Smooth muscle cell (in vitro differentiated cells): ENCODE measurements around the gene SLC19A1. TPM values are rescaled to one million over a fixed set of nuclear protein-coding genes. Genes with fewer than 3 reads are reported as not detected.

ENCODE experiments used
- DNase-seq: peaks from one replicate; lab custom pipeline; 2025; ENCODE audit not compliant: unreplicated experiment; lab: John Stamatoyannopoulos, UW
- H2AFZ ChIP-seq: fragments of 200-600 bp; sonication (generic); 2 replicates; pipeline ENCODE4 v1.6.0; 2016; ENCODE audit warnings: antibody characterized with exemption, low read depth, mild to moderate bottlenecking
- H3F3A ChIP-seq: fragments of 200-600 bp; sonication (generic); 2 replicates; pipeline ENCODE4 v1.6.0; 2017; ENCODE audit warnings: antibody characterized with exemption, low read depth
- H3K27ac ChIP-seq: fragments of 200-600 bp; sonication (generic); 2 replicates; pipeline ENCODE4 v1.5.1; 2016; ENCODE audit warnings: low read depth, mild to moderate bottlenecking
- H3K27me3 ChIP-seq: fragments of 200-600 bp; sonication (generic); 2 replicates; pipeline ENCODE4 v1.6.1; 2016; ENCODE audit warnings: low read depth, mild to moderate bottlenecking
- H3K36me3 ChIP-seq: fragments of 200-600 bp; sonication (generic); 2 replicates; pipeline ENCODE4 v1.5.1; 2016; ENCODE audit warnings: low read depth
- H3K4me1 ChIP-seq: fragments of 200-600 bp; sonication (generic); 2 replicates; pipeline ENCODE4 v1.5.1; 2016; ENCODE audit warnings: low read depth
- H3K4me2 ChIP-seq: fragments of 200-600 bp; sonication (generic); 2 replicates; pipeline ENCODE4 v1.6.0; 2016; ENCODE audit warnings: mild to moderate bottlenecking
- H3K4me3 ChIP-seq: fragments of 200-600 bp; sonication (generic); 2 replicates; pipeline ENCODE4 v1.5.1; 2016; ENCODE audit warnings: mild to moderate bottlenecking
- H3K79me2 ChIP-seq: fragments of 200-600 bp; sonication (generic); 2 replicates; pipeline ENCODE4 v1.6.0; 2016; ENCODE audit warnings: low read depth, mild to moderate bottlenecking
- H3K9ac ChIP-seq: fragments of 200-600 bp; sonication (generic); 2 replicates; pipeline ENCODE4 v1.6.0; 2016; ENCODE audit warnings: low read depth
- H3K9me3 ChIP-seq: fragments of 200-600 bp; sonication (generic); replicated peaks from 2 replicates; pipeline ENCODE4 v1.5.1; 2016; ENCODE audit warnings: low read depth
- H4K20me1 ChIP-seq: fragments of 200-600 bp; sonication (generic); 2 replicates; pipeline ENCODE4 v1.6.0; 2016; ENCODE audit warnings: low read depth
- WGBS: methylation state at CpG from one replicate; pipeline ENCODE4 v1.1.7; 2016; ENCODE audit warnings: low lambda C conversion rate; 5-methylcytosine and 5-hydroxymethylcytosine counted together
- polyA plus RNA-seq: library from polyadenylated mRNA; unstranded; fragments of >200 nt; fragmentation: Nextera tagmentation; extraction: Ambion mirVana; gene quantifications from 2 replicates; pipeline ENCODE4 v1.2.1, GENCODE V29; 2016
- total RNA-seq: library from RNA; depleted of rRNA; stranded (reverse); fragments of >200 nt; gene quantifications from 2 replicates; pipeline ENCODE4 v1.2.3, GENCODE V29; 2014
- TF ChIP-seq, protein P1 (sequence below): fragments of 200-600 bp; sonication (generic); IDR thresholded peaks from 2 replicates; pipeline ENCODE4 v1.5.1; 2017; ENCODE audit warnings: borderline replicate concordance, mild to moderate bottlenecking, antibody characterized with exemption; ENCODE audit not compliant: insufficient read depth, poor library complexity, severe bottlenecking

Gene SLC19A1
- total and polyA plus RNA-seq, 2 experiments from 2014 or later: 2.3 to 33.2 TPM

DNA sequence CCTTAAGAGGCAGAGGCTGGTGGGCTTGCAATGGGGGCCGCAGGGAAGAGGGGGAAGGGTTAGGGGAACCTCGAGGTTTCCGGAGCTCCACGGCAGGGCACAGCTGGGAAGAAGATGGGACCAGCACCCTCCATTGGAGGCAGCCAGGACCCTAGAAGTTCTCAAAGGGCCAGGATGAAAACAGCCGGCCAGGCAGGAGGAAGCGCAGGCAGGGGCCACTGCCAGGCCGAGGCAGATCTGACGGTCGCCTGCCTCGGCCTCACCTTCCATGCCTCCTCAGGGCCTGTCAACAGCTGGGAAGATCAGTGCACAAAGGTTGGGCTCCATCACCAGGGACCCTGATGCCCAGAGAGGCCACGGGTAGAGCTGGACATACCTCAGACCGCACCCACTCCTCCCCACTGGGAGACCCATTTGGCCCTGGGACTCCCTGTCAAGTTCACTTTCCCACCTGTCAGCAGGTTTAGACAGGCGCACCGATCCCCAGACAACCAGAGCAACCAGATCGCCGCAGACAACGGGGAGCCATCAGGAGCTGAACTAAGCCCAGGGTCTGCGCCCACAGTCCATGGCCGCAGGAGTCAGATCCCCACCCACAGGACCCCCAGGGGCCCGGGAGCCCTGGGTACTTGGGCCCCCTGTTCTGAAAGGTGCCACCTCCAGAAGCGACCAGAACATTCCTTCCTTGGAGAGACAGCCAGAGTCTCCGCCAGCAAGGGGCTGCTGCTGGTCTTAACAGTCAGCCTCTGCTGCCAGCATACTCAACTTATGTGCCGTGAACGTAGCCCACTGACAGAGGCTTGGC, 2.2 kb downstream of the SLC19A1 start:
- H3K9me3 ChIP-seq: no peaks in the 10 kb centered on the region

DNA sequence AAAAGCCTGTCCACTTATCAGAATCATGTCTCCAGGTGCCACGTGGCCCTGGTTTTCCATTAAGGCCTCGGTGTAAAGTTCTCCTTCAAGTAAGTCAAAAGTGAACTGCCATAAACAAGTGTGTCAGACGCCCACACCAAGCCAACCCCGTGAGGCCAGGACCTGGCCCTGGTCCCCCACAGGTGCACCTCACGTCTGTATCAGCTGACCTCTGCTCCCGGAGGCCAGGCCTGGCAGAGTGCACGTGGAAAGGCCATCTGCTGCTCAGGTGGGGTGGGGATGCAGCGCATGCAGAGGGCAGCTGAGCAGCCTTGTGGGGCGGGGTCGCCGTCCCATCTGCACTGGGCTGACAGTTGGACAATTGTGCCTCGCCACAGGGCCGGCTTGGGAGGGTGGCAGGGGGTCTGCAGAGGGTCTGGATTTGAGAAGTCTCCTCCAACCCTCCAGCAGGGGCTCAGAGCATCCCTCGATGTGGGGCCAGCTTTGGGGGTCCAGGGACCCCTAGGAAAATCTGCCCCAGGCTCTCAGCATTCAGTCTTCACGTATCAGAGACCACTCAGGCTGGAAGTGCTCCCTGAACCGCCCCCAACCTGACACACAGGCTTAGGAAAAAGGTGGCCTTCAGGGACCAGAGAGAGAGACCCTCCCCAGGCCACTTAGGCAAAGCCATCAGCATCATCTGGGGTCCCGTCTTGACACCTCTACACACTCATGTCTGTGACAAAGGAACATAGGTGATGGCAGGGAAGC, 3.0 kb downstream of the SLC19A1 start:
- Histone ChIP-seq H3K27ac (no peak overlapping the region), H3K9ac (no peak overlapping the region), H4K20me1 (no peaks in the 10 kb centered on the region), H3K36me3 (no peaks in the 10 kb centered on the region), H2AFZ (no peak overlapping the region), H3K4me3 (no peak overlapping the region), H3K27me3 (no peaks in the 10 kb centered on the region), H3K79me2 (no peaks in the 10 kb centered on the region), H3F3A (no peaks in the 10 kb centered on the region), H3K4me1 (no peaks in the 10 kb centered on the region), H3K9me3 (no peaks in the 10 kb centered on the region), H3K4me2 (no peak overlapping the region)
- no peak for DNase-seq
- TF ChIP-seq, protein P1, sequence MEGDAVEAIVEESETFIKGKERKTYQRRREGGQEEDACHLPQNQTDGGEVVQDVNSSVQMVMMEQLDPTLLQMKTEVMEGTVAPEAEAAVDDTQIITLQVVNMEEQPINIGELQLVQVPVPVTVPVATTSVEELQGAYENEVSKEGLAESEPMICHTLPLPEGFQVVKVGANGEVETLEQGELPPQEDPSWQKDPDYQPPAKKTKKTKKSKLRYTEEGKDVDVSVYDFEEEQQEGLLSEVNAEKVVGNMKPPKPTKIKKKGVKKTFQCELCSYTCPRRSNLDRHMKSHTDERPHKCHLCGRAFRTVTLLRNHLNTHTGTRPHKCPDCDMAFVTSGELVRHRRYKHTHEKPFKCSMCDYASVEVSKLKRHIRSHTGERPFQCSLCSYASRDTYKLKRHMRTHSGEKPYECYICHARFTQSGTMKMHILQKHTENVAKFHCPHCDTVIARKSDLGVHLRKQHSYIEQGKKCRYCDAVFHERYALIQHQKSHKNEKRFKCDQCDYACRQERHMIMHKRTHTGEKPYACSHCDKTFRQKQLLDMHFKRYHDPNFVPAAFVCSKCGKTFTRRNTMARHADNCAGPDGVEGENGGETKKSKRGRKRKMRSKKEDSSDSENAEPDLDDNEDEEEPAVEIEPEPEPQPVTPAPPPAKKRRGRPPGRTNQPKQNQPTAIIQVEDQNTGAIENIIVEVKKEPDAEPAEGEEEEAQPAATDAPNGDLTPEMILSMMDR: no peak
- 94% methylated on average over 17 of the region's 17 CpGs for WGBS

More for the DNA sequence above, 2.2 kb downstream of the SLC19A1 start:
- Histone ChIP-seq H2AFZ (no peak overlapping the region), H3K9ac (no peak overlapping the region), H3K4me1 (no peaks in the 10 kb centered on the region), H3K27me3 (no peaks in the 10 kb centered on the region), H3K79me2 (no peaks in the 10 kb centered on the region), H3K4me2 (no peak overlapping the region), H4K20me1 (no peaks in the 10 kb centered on the region), H3K36me3 (no peaks in the 10 kb centered on the region), H3K4me3 (no peak overlapping the region), H3K27ac (no peak overlapping the region), H3F3A (no peaks in the 10 kb centered on the region)
- DNase-seq: no peak
- WGBS: 96% methylated on average over 23 of the region's 24 CpGs
- TF ChIP-seq, protein P1: no peak

DNA sequence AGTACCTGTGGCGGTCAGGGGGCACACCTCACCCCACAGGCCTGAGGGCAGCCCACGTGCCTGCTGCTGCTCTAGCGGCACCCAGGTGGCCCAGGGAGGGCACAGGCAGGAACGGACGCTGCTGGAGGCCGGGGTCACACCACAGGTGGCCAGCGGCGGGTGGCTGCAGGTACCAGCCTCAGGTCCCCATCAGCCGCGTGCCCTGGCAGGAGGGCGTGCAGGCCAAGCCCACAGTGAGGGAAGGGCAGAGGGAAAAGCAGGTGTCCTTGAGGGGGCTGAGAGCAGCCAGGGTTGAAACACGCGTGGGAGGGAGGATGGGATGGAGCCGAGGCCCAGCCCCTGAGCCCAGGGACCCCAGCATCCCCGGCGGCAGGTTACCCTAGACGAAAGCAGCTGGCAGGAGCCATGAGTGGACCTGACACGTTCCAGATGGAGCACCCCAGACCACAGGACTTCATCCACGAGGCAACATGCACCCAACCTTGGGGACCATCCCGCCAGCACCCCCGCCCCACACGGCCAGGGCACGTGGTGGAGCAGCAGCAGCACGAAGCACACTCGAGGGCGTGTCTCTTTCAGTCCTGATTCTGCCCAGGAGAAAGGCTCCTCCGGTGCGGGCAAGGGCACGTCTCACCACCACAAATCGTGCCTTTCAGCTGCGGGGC, 3.7 kb downstream of the SLC19A1 start:
- Histone ChIP-seq H2AFZ (no peak overlapping the region), H3K27me3 (no peaks in the 10 kb centered on the region), H3K79me2 (no peaks in the 10 kb centered on the region), H3K9me3 (no peaks in the 10 kb centered on the region), H3K4me1 (no peaks in the 10 kb centered on the region), H3K27ac (no peak overlapping the region), H3K4me3 (no peak overlapping the region), H4K20me1 (no peaks in the 10 kb centered on the region), H3K4me2 (no peak overlapping the region), H3F3A (no peaks in the 10 kb centered on the region), H3K36me3 (no peaks in the 10 kb centered on the region), H3K9ac (no peak overlapping the region)
- TF ChIP-seq, protein P1: no peak
- DNase-seq: no peak
- WGBS: 97% methylated on average over 29 of the region's 31 CpGs
